Measurements from ENCODE around the gene AFF3.
A peak's percentile ranks its signal among the peaks of the same experiment; 100 is the strongest.
"Not testable (repeated sequence)": the region's sequence is repeated elsewhere in the genome, so short reads cannot be mapped to it uniquely, and the experiment has no call there.

The AFF3 gene

DNA sequence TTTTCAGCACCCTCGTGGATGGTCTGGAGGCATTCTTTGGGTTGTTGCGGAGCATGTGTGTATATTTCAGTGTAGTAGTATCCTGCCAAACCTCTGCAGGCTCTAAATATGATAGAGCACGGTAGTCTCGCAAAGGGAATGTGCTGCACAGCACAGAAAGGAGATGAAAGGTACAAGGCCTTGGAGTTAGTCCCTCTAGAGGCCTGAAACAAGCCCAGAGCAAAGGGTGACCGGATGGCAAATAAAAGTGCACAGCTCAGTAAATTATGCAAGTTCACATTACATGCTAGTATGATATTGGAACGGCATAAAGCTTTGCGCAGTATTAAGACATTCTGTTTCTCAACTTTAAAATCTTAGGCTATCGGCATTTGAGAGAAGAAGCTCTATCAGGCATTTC lies 358.1 kb downstream of the AFF3 start:
- no peak for DNase-seq

GRCh38 chr2:99780276-99780675 lies 362.1 kb downstream of the AFF3 start:
- peak in 1 of 14 donors; percentile 22 for DNase-seq

DNA sequence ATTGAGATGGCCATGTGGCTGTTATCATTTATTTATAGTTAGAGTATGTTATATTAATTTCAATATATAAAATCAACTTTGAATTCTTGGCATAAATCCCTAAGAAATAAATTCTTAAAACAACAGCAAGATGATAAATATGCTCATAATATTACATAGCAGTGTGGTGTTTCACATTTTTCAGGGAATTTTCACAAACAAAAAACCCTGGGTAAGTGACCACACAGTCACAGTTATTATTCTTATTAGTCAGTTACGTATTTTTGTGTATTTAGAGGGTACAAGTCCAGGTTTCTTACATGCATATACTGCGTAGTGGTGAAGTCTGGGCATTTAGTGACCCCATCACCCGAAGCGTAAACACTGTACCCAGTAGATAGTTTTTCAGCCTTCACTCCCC lies 363.1 kb downstream of the AFF3 start:
- no peak for DNase-seq

DNA sequence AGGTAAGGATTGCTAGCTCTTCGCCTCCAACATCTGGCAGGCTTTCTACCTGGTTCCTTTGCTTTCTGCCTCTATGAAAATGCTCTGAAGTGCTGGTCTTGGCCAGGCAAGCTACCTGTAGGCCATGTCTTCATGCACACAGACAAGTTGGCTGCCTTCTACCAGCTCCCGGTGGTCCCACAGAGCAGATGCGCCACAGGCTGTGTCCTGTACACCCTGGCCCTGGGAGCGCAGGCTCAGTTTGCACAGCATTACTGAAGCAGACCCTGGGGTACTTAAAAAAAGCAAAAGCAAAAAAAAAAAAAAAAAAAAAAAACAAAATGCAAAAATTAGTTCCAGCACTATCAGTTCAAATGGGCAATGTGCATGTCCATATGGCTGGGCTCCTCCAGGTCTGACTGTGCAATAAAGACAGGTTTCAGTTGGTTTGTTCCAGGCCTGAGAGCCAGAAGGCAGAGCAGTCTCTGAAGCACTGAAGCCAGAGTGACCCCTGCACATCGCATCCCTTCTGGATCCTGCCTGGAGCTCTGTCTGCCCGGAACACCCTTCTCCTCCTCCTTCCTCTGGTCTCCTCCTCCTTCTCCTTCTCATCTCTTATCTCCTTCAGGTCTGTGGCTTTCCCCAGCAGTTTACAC lies 364.6 kb downstream of the AFF3 start:
- DNase-seq = peak in 1 of 14 donors; percentile 80

DNA sequence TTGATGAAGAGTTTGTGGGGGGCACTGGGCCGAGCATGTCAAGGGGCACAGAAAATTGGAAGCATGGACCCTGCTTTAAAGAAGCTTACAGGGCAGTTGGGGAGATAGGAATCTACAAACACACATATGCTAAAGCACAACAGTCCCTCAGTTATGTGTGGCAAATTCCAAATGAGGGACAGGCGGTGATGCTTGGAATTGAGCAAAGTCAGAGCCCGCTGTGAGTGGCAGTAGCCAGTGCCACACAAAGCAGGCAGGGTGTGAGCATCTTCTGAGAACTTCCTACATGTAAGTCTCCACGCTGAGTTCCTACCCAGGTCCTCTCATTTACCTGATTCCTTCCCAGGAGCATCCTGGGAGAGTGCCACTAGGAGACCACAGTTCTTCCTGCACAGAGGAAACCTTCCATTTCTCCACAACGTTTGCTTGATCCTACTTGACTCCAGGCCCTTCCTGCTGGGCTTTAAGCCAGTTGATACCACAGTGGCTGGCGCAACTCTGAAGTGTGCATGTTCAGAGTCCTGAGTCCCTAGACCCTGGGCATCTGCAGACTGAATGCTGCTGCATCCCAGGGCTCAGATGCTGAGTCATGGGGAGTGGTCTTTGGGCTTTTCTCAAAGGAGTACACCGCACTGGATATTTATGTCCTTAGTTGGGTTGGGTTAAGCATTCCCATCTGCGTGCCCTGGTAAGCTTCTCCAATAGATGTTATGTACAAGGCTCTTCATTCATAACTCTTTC lies 365.3 kb downstream of the AFF3 start:
- DNase-seq = peak in 1 of 14 donors; percentile 78

DNA sequence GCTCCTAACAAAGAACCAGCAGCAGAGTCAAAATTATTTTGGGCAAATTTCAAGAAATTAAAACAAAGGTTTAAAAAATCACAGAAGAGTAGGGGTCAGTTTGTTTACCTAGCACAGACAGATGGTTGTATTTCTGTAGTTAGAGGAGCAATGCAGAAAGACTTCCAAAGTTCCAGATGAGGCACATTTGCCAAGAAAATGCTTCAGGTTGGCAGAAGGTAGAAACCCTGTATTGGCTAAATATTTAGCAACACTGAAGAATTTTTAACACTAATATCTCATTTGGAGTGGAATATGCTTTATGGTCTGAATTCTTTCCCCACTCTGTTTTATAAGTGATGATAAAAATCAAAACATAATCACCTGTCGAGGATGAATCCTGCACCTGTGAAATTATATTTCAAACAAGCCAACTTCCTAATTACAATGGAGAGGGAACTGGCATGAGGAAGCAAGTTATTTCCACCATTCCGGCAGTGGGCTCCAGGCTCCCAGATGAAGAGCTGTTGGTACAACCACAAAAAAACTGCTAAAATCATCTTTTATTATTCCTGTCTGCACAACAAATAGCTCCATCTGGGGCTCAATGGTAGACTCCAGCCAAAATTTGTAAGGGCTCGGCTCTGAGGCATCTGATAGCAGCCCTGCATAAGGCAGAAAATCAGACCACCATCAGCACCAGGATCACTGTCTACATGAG lies 366.0 kb downstream of the AFF3 start:
- DNase-seq = peak in 1 of 14 donors; percentile 82

DNA sequence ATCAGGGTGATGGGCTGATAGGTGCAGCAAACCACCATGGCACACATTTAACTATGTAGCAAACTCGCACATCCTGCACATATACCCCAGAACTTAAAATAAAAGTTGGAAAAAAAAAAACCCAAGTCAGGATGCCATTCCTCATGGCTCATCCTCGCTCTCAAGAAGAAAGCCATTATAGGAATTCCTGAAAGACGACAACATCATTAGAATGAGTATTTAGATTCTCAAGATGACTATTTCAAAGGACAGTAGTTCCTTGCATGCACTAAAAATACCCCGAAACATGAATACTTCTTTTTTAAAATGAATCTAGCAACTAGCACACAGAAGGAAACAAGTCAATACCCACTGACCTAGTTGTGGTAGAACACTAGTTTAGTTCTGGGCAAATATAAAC lies 366.8 kb downstream of the AFF3 start:
- DNase-seq = no peak

GRCh38 chr2:99773642-99774041 lies 368.7 kb downstream of the AFF3 start:
- not testable (repeated sequence) for DNase-seq

DNA sequence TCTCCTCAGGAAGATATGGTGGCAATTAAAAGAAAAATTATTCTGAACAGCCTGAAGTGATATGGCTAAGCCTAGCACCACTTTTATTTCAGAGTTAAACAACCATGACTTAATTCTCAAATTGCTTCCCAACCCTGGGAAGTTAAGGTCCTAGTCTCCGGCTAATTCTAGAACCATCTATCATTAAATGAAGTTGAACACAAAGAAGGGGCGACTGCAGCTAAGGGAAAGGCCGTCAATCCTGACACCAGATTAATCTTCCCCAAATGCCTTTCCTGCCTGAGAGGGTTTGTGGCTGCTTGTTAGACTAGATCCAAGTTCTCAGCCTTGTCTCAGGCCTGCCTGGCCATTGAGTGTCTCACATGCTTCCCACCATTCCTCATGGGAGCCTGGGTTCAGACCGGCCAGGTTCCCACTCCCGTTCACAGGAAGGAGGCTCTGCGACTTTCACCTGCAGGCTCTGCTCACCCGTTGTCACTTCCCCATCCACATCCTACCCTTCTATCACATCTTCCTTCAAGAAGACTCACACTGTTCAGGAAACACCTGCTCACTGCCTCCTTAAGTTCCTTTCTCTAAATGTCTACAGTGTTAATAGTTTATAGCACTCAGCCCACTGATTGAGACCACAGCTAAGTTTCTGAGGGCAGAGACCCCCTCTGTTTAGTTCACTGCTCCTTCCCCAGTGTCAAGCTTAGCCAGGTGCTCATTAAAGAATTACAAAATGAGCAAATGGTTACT lies 369.6 kb downstream of the AFF3 start:
- no peak for DNase-seq

- DNase-seq = peak in 4 of 14 donors; percentile 20 to 44 (median 35)
These were observed 370.6 kb downstream of the AFF3 start for GRCh38 chr2:99771681-99772333.

DNA sequence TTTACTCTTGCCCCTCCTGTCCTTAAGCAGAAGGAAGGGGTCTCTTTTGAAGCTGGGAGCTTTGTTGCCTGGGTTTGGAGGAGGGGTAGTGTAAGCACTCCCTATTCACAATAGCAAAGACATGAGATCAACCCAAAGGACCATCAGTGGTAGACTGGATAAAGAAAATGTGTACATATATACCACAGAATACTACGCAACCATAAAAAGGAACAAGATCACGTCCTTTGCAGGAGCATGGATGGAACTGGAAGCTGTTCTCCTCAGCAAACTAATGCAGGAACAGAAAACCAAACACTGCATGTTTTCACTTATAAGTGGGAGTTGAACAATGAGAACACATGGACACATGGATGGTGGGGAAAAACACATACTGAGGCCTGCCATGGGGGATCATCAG lies 371.5 kb downstream of the AFF3 start:
- no peak for DNase-seq

DNA sequence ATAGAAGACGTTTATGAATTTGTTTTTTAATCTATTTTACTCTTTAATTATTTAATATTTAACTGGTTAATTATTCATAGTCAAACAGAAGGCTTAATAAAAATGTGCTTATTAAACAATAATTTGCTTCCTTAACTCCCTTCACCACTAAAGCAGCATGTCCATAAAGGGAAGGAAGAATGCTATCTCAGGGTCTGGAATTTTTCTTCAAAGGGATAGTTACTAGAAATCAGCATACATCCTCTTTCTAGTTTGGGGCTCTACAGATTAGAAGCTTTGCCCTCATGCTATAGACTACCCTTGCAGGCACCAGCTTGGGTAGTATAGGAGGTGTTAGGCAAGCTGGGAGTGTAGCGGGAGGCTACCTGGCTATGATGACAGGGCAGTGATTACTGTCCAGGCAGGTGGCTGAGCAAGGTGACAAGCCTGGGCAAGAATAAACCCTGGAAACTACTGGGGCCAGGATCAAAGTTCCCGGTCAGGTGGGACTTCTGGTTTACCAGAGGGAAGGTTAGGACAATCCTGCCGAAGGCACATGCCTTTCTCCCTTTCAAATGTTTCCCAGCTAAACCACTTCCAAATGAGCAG lies 376.6 kb downstream of the AFF3 start:
- no peak for DNase-seq

- no peak for DNase-seq
These were observed 378.6 kb downstream of the AFF3 start for GRCh38 chr2:99763764-99764163.

DNA sequence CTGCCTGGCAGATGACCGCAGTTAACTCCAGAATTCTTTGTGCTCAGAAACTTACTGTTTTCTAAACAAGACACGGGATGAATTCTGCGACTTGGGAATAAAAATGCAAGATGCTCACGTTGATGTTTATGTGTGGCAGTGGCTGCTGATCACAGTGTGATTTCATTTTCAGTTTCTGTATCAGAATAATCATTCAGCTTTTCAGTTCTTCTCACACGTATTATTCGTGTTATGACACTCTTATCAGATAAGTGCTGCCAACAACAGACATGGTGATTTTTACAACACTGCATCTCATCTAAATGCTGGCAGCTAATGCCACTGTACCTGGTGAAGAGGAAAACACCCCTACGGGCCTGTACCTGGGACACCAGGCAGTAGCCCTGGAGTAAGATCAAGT lies 379.7 kb downstream of the AFF3 start:
- DNase-seq = no peak

- DNase-seq = no peak
These were observed 384.7 kb downstream of the AFF3 start for GRCh38 chr2:99757611-99758114.

GRCh38 chr2:99756059-99756458 lies 386.3 kb downstream of the AFF3 start:
- no peak for DNase-seq

GRCh38 chr2:99754210-99754609 lies 388.2 kb downstream of the AFF3 start:
- DNase-seq = no peak

- DNase-seq = no peak
These were observed 388.9 kb downstream of the AFF3 start for GRCh38 chr2:99753505-99753904.

DNA sequence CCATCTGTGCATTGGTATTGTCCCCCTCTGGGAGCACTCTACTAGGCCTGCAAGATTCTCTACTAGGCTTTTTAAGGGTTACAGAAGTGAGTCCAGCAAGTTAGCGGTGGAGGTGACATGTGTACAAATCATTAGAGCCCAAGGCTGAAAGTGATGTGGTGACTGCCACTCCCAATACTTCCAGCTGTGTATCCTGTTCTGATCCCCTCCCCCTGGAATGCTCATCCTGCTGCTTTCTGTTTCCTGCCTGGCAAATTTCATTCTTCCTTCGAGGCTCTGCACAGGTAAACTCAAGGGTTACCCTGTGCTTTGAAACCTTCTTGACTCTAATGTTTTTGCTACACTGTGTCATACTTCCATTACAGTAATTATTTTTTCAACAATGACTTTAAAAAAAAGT lies 394.0 kb downstream of the AFF3 start:
- no peak for DNase-seq

DNA sequence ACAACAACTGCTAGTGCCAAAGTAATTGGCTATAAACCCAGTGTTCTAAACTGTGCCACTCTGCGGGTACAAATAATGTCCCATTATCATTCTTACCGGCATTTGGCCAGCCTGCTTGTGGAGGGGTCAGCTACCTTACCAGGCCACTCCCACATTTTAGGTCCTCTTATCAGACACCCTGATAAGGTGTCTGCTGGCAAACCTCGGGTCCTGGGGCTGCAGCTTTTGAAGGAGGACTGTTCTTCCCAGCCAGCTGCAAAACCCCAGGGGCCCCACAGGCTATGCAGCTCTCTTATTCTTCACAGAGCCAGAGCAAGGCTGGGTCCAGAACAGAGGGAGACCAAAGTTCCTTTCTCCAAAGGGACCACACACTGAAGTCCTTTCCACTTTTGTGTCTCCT lies 394.5 kb downstream of the AFF3 start:
- no peak for DNase-seq

DNA sequence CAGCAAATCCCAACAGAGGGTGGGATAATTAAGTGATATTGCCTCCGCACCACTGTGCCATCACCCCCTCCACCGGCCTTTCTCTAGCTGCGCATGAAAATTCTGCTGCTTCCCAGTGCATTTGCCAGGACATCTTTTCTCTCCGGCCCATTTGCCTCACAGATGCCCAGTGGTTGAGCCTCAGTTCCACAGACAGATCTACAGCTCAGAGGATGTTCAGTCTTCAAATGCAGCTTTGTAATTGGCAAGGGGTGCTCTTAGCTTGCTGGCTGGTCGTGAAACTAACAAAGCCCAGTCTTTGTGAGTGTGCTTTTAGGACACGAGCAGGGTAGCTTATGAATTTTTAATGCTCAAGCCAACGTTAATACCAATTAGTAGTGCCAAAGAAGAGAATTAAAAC lies 399.2 kb downstream of the AFF3 start:
- DNase-seq = peak in 1 of 14 donors; percentile 2

DNA sequence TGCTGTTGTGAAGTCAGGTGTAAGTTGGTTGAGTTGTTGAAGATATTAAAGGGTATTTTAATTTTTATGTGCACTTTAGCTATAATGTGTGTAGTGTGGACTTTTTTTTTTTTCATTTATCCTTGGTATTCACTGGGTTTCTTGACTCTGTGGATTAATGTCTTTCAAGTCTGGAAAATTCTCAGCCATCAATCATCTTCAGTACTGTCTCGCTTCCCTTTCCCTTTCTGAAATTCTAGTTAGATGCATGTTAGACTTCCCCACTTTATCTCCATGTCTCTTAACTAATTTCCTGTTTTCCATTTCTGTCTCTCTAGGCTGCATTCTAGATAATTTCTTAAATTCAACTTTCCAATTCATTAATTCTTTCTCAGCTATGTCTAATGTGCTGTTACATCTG lies 404.9 kb downstream of the AFF3 start:
- no peak for DNase-seq
